GM06990 (cell line): ENCODE results near the gene TNPO1.

ENCODE experiments used
- DNase-seq: peaks from one replicate; pipeline ENCODE4 v3.0.0-alpha.2; 2011; ENCODE audit not compliant: insufficient read length; ENCODE audit errors: extremely low read depth
- H3K27me3 ChIP-seq: replicated peaks from 2 replicates; pipeline ENCODE4 v1.6.0; 2011; ENCODE audit warnings: low read length; ENCODE audit not compliant: control insufficient read depth, insufficient read depth
- H3K36me3 ChIP-seq: 2 replicates; pipeline ENCODE4 v1.5.1; 2011; ENCODE audit warnings: low read length; ENCODE audit not compliant: control insufficient read depth, insufficient read depth
- H3K4me3 ChIP-seq: replicated peaks from 2 replicates; pipeline ENCODE4 v1.5.1; 2011; ENCODE audit warnings: low read depth, mild to moderate bottlenecking, control low read depth, low read length
- CTCF ChIP-seq: IDR thresholded peaks from 2 replicates; pipeline ENCODE4 v1.5.1; 2011; ENCODE audit warnings: low read length, control low read depth, mild to moderate bottlenecking, inconsistent platforms; ENCODE audit not compliant: insufficient read depth, poor library complexity, severe bottlenecking

The TNPO1 gene

GRCh38 chr5:72956324-72957140, 140.1 kb downstream of the TNPO1 start:
- DNase-seq: no peak

GRCh38 chr5:72957337-72957736, 140.9 kb downstream of the TNPO1 start:
- no peaks in the 10 kb centered on the region for H3K36me3 ChIP-seq
- no peaks in the 10 kb centered on the region for H3K27me3 ChIP-seq
- H3K4me3 ChIP-seq: no peak overlapping the region
- DNase-seq: no peak
- TF ChIP-seq CTCF: no peak

More at GRCh38 chr5:72956324-72957140, 140.1 kb downstream of the TNPO1 start:
- Histone ChIP-seq H3K4me3 (peak overlapping the region; percentile 73), H3K36me3 (no peaks in the 10 kb centered on the region), H3K27me3 (no peaks in the 10 kb centered on the region)
- no peak for TF ChIP-seq CTCF

- TF ChIP-seq CTCF: no peak
Observed at GRCh38 chr5:72959257-72959656, 142.8 kb downstream of the TNPO1 start.

More at GRCh38 chr5:72959257-72959656, 142.8 kb downstream of the TNPO1 start:
- no peak for DNase-seq
- no peaks in the 10 kb centered on the region for H3K27me3 ChIP-seq
- no peaks in the 10 kb centered on the region for H3K36me3 ChIP-seq
- no peak overlapping the region for H3K4me3 ChIP-seq
